KBM-7 (cell line): ENCODE results near the gene CRISPLD2.
"Not testable (repeated sequence)": the region's sequence is repeated elsewhere in the genome, so short reads cannot be mapped to it uniquely, and the experiment has no call there.

Source experiments
- DNase-seq: peaks from one replicate; pipeline ENCODE4 v3.0.0-alpha.2; 2015
- in situ Hi-C: fragments of 300-500 bp; cut with MboI; formaldehyde crosslinking; loops from 2 replicates; pipeline ENCODE4 v1.14.3; 2020; ENCODE audit warnings: low sequenced_read_pairs, low pct_unique_long_range_greater_than_20kb, mixed read lengths

Gene CRISPLD2

GRCh38 chr16:84849751-84850150 is 30.0 kb downstream of the CRISPLD2 start:
- no peak for DNase-seq
- in situ Hi-C loops = no loop called here

DNA sequence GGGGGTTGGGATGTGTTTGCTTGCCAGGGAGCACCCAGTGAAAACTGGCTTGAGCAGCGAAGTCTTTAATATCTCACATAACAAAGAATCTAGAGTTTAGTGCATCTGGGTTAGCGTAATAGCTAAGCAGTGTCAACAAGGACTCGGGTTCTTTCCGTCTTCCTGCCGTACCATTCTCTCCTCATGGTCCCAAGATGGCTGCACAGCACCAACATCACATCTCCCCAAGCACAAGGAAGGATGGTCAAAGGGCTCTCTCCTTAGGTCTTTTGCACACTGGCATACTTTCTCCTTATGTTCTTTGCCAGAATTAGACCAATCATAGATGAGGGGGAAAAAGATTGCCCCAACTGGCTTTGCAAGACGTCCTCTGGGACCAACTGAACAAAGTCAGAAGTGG is 30.9 kb downstream of the CRISPLD2 start:
- no peak for DNase-seq
- in situ Hi-C loops = no loop called here

GRCh38 chr16:84851192-84852127 is 31.7 kb downstream of the CRISPLD2 start:
- in situ Hi-C loops = no loop called here
- no peak for DNase-seq

GRCh38 chr16:84853534-84853933 is 33.7 kb downstream of the CRISPLD2 start:
- in situ Hi-C loops = no loop called here
- no peak for DNase-seq

DNA sequence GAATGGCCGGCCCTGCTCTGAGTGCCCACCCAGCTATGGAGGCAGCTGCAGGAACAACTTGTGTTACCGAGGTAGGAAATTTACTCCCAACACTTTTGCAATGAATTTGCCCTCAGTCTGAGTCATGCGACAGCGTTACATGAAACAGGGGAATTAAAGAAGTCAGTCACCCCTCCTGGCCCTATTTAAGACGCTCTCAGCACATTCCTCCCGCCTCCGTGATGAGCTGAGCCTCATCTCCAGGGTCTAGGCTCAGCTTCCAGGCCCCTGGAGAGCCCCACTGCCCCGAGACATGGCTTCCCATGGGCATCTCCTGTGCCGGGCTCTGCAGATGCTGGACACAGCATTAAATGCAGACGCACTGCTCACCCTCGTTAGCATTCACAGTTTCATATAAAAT is 35.0 kb downstream of the CRISPLD2 start:
- in situ Hi-C loops = no loop called here
- no peak for DNase-seq

DNA sequence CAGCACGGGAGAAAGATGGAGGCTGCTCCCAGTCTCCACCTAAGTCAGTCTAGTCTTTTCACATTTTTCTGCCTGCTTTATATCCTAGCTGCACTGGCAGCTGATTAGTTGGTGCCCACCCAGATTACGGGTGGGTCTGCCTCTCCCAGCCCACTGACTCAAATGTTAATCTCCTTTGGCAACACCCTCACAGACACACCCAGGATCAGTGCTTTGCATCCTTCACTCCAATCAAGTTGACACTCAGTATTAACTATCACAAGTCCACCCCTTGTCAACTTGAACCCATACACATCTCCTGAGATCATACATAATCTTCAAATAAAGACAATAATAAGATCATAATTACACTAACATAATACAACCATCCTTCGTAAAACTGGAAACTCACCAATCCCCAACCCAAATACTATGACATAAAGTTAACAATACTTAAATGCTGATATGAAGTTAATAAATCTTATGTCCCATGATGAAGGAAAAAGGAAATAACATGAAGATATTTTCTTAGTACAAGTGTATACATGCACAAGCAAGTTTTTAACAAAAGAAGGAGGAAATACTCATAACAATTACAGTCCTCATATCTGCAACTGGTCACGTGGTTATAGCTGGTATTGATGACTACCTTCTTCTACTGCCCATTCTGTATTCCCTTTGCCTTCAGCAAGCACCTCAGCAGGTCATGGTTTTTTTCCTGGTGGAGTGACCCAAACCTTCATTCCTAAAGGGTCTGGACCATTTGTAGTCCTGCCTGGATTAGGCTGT is 35.8 kb downstream of the CRISPLD2 start:
- in situ Hi-C loops, DNase-seq: not testable (repeated sequence)

DNA sequence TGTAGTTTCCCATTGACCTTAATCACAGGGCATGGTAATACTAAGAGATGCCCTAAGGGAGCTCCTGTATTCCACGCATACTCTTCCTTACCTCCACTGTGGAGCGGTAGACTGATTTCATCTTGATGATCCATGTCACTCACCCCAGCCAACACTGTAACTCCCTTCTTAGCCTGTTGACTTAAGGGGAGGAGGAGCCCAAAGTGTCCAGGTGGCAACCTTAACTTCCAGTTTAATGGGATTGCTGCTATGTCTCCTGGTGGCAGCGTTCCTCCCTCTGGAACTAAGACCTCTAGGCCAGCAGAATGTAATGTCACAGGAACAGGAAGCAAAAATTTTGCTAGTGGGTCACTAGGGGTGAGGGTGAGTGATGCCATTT is 36.4 kb downstream of the CRISPLD2 start:
- in situ Hi-C loops, DNase-seq: not testable (repeated sequence)

DNA sequence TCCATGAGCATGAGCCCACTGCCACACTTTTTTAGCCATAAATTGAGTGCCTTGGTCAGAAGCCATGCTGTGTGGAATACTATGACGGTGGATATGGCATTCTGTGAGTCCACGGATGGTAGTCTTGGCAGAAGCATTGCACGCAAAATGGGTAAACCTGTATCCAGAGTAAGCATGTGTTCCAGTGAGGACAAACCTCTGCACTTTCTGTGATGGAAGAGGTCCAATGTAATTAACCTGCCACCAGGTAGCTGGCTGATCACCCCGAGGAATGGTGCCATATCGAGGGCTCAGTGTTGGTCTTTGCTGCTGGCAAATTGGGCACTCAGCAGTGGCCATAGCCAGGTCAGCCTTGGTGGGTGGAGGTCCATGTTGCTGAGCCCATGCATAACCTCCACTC is 37.0 kb downstream of the CRISPLD2 start:
- DNase-seq, in situ Hi-C loops: not testable (repeated sequence)

DNA sequence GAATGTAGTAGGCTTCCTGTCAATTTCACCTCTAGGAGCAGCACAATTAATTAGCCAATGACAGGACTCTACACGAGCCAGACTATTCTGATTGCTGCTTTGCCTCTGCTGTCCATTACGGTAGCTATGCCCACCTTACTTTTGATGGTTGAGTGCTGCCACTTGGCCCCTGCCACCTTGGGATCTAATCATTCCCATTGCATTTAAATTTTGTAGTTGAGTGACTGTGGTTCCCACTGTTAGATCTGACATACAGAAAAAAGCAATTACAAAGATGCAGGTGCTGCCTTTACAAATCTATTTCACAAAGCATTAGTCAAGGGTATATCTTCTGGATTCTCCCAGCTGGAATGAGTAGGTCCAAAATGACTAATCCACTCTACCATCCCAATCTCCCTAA is 39.9 kb downstream of the CRISPLD2 start:
- in situ Hi-C loops = no loop called here

DNA sequence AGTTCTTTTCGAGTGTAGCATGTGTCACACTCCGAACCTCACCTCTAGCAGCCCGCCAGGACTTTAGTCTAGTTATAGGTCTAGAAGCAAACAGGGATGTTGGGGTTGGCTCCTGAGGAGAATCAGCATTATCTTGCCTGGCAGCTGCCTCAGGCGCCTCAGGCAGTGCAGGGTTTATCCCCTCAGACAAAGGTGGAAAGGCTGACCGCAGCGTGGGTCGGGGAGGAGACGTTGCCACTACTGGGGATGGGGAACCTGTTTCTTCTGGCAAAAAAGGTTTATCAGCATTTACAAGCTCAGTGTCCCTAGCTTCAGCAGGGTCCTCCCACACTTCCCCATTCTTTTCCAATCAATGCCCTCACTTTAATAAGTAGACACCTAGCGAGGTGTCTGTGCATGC is 40.6 kb downstream of the CRISPLD2 start:
- DNase-seq = no peak
- in situ Hi-C loops = no loop called here

More for the DNA sequence above, 39.9 kb downstream of the CRISPLD2 start:
- no peak for DNase-seq

DNA sequence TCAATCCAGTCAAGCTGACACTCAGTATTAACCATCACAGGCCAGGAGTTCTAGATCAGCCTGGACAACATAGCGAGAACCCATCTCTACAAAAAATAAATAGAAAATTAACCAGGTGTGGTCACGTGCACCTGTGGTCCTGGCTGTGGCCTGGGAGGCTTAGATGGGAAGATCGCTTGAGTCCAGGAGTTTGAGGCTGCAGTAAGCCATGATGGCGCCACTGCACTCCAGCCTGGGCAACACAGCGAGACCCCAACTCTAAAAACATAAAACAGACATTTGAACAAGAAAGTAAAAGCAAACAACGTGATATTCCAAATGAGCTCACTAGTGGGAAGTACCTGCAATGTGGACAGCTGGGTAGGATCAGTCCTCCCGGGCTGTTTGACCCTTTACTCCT is 41.9 kb downstream of the CRISPLD2 start:
- DNase-seq = no peak
- in situ Hi-C loops = no loop called here

GRCh38 chr16:84862804-84863480 is 43.2 kb downstream of the CRISPLD2 start:
- in situ Hi-C loops = no loop called here
- no peak for DNase-seq

GRCh38 chr16:84863481-84863814 is 43.7 kb downstream of the CRISPLD2 start:
- in situ Hi-C loops = no loop called here
- no peak for DNase-seq

- DNase-seq = no peak
- in situ Hi-C loops = no loop called here
These were observed 44.7 kb downstream of the CRISPLD2 start for GRCh38 chr16:84864326-84864955.

GRCh38 chr16:84867696-84868095 is 47.9 kb downstream of the CRISPLD2 start:
- DNase-seq = no peak
- in situ Hi-C loops = no loop called here

DNA sequence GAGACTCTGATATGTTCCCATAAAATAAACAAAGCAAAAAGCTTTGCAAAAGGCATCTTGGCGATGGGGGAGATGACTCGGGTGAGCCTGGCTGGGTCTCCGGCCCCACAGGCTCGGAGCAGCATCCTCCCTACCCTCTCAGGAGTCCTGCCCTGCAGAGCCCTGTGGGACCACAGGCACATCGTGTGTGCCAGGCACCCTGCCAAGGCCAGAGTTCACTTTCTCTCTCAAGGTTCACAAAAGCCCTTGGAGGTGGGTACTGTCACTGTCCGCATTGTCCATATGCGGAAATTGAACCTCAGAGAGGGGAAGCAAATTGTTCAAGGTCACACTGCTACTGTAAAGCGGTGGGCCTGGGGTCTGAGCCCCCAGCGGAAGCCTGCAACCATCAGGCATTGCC is 48.5 kb downstream of the CRISPLD2 start:
- in situ Hi-C loops = no loop called here
- no peak for DNase-seq

- in situ Hi-C loops = no loop called here
- no peak for DNase-seq
These were observed 49.2 kb downstream of the CRISPLD2 start for GRCh38 chr16:84868829-84869472.

GRCh38 chr16:84869473-84869845 is 49.7 kb downstream of the CRISPLD2 start:
- DNase-seq = no peak
- in situ Hi-C loops = no loop called here

DNA sequence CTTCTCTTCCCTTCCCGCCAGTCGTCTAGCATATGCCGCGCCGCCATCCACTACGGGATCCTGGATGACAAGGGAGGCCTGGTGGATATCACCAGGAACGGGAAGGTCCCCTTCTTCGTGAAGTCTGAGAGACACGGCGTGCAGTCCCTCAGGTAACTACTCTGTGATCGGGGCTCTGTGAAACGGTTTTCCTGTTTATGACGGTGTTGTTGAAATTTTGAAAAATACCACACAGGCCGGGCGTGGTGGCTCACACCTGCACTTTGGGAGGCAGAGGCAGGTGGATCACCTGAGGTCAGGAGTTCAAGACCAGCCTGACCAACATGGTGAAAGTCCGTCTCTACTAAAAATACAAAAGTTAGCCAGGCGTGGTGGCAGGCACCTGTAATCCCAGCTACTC is 53.2 kb downstream of the CRISPLD2 start:
- DNase-seq, in situ Hi-C loops: not testable (repeated sequence)
